T-helper 1 cell (primary cell): ENCODE results near the gene GNLY.

Experiments
- DNase-seq, 5 donors: peaks; one replicate each; pipeline ENCODE4 v3.0.0-alpha.2; 2012 to 2020

GNLY gene

GRCh38 chr2:85730686-85731230 lies 36.6 kb downstream of the GNLY start:
- DNase-seq = no peak

GRCh38 chr2:85731606-85732005 lies 37.4 kb downstream of the GNLY start:
- no peak for DNase-seq

- DNase-seq = no peak
Measured at GRCh38 chr2:85732467-85733120, 38.4 kb downstream of the GNLY start.

- DNase-seq = no peak
Measured at GRCh38 chr2:85733121-85733960, 39.2 kb downstream of the GNLY start.

GRCh38 chr2:85734015-85734414 lies 39.9 kb downstream of the GNLY start:
- DNase-seq = no peak

- no peak for DNase-seq
Measured at GRCh38 chr2:85734942-85735608, 40.9 kb downstream of the GNLY start.

- DNase-seq = no peak
Measured at GRCh38 chr2:85735691-85736090, 41.5 kb downstream of the GNLY start.

- DNase-seq = no peak
Measured at GRCh38 chr2:85736456-85737355, 42.5 kb downstream of the GNLY start.

- no peak for DNase-seq
Measured at GRCh38 chr2:85737481-85737880, 43.3 kb downstream of the GNLY start.

- no peak for DNase-seq
Measured at GRCh38 chr2:85737961-85738360, 43.8 kb downstream of the GNLY start.

GRCh38 chr2:85740193-85740592 lies 46.0 kb downstream of the GNLY start:
- no peak for DNase-seq

- DNase-seq = no peak
Measured at GRCh38 chr2:85741211-85741832, 47.2 kb downstream of the GNLY start.

GRCh38 chr2:85741833-85742455 lies 47.8 kb downstream of the GNLY start:
- DNase-seq = no peak

- no peak for DNase-seq
Measured at GRCh38 chr2:85743304-85743978, 49.3 kb downstream of the GNLY start.

GRCh38 chr2:85744055-85744454 lies 49.9 kb downstream of the GNLY start:
- DNase-seq = no peak

GRCh38 chr2:85744741-85745601 lies 50.8 kb downstream of the GNLY start:
- no peak for DNase-seq

- no peak for DNase-seq
Measured at GRCh38 chr2:85745619-85746018, 51.5 kb downstream of the GNLY start.

GRCh38 chr2:85746321-85747004 lies 52.3 kb downstream of the GNLY start:
- DNase-seq = no peak

GRCh38 chr2:85747441-85747840 lies 53.3 kb downstream of the GNLY start:
- no peak for DNase-seq
